Suprapubic skin (tissue), 4 donors: ENCODE results near the gene OR12D2. TPM values are rescaled to one million over a fixed set of nuclear protein-coding genes. Genes with fewer than 3 reads are reported as not detected.
"Not testable (repeated sequence)": the region's sequence is repeated elsewhere in the genome, so short reads cannot be mapped to it uniquely, and the experiment has no call there.

Source experiments
- DNase-seq, 2 donors: peaks; one replicate each; pipeline ENCODE4 v3.0.0-alpha.2; 2019; ENCODE audit warnings: low spot score in 2 of 2
- H3K27ac ChIP-seq: fragments of 200-600 bp; sonication (generic); one replicate; pipeline ENCODE4 v1.5.1; 2019
- H3K27me3 ChIP-seq: fragments of 200-600 bp; sonication (generic); one replicate; pipeline ENCODE4 v1.5.1; 2019
- H3K36me3 ChIP-seq: fragments of 200-600 bp; sonication (generic); one replicate; pipeline ENCODE4 v1.5.1; 2019
- H3K4me1 ChIP-seq: fragments of 200-600 bp; sonication (generic); one replicate; pipeline ENCODE4 v1.5.1; 2019
- H3K4me3 ChIP-seq: fragments of 200-600 bp; sonication (generic); one replicate; pipeline ENCODE4 v1.5.1; 2019; ENCODE audit warnings: mild to moderate bottlenecking
- H3K9me3 ChIP-seq: fragments of 200-600 bp; sonication (generic); one replicate; pipeline ENCODE4 v1.5.1; 2019
- EP300 ChIP-seq: sonication (generic); formaldehyde crosslinking; IDR thresholded peaks from one replicate; pipeline ENCODE4 v1.6.1; 2017; ENCODE audit warnings: antibody characterized with exemption
- POLR2A ChIP-seq, 2 donors: fragments of 450-650 bp; IDR thresholded peaks; one replicate each; pipeline ENCODE4 v1.6.1; 2017; ENCODE audit warnings: antibody characterized with exemption in 2 of 2, mild to moderate bottlenecking in 2 of 2, moderate library complexity in 2 of 2
- POLR2AphosphoS5 ChIP-seq, 3 donors: sonication (generic); formaldehyde crosslinking; IDR thresholded peaks; one replicate each; pipeline ENCODE4 v1.6.1; 2017; ENCODE audit warnings: antibody characterized with exemption in 3 of 3
- WGBS: methylation state at CpG from one replicate; pipeline ENCODE4 v1.1.5; 2018; 5-methylcytosine and 5-hydroxymethylcytosine counted together
- total RNA-seq, 4 donors: library from RNA; depleted of rRNA; stranded (reverse); fragments of >200 nt; gene quantifications; one replicate each; pipeline ENCODE4 v1.1.0, GENCODE V29; 2016
- TF ChIP-seq, protein P1 (sequence below), 2 donors: fragments of 200-600 bp in 1 of 2; fragments of 450-650 bp in 1 of 2; sonication (generic) in 1 of 2; IDR thresholded peaks; one replicate each; pipeline ENCODE4 v1.5.1; 2016 to 2019; ENCODE audit warnings: antibody characterized with exemption in 2 of 2, mild to moderate bottlenecking in 1 of 2, moderate library complexity in 1 of 2

The OR12D2 gene, protein sequence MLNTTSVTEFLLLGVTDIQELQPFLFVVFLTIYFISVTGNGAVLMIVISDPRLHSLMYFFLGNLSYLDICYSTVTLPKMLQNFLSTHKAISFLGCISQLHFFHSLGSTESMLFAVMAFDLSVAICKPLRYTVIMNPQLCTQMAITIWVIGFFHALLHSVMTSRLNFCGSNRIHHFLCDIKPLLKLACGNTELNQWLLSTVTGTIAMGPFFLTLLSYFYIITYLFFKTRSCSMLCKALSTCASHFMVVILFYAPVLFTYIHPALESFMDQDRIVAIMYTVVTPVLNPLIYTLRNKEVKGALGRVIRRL
- not detected for total RNA-seq

DNA sequence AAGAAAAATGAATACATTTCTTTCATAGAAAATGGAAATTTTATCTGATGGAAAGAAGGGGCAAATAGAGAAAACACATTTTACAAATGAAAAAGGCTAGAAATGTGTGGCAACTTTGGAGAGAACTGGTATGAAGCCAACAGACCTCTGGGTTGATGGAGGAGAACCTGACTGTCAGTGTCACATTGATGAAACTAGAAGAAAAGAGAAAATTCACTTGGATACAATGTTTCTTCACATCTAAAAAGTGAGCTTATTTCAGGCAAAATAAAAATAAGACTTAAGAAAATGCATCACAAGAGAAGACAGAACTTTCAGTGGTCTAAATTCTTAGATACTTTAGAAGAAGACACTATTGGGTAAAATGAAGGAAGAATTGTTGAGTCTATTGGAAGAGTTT lies at the start of gene OR12D2:
Gene OR12D2 (plus strand): TSS at position 301 of the 400 bp plus-strand sequence. CDS start 1,069 bp downstream, outside the sequence.
- no peak for DNase-seq
- Histone ChIP-seq H3K4me3 (no peak within 1 kb of the TSS), H3K9me3 (no peaks in the 10 kb centered on the region), H3K36me3 (no peaks in the 10 kb centered on the region), H3K27ac (no peak within 1 kb of the TSS), H3K4me1 (no peaks in the 10 kb centered on the region), H3K27me3 (no peaks in the 10 kb centered on the region)
- TF ChIP-seq POLR2A (IDR thresholded peaks at IDR 0.05) = no peak
- no peak for TF ChIP-seq EP300
- TF ChIP-seq, protein P1, sequence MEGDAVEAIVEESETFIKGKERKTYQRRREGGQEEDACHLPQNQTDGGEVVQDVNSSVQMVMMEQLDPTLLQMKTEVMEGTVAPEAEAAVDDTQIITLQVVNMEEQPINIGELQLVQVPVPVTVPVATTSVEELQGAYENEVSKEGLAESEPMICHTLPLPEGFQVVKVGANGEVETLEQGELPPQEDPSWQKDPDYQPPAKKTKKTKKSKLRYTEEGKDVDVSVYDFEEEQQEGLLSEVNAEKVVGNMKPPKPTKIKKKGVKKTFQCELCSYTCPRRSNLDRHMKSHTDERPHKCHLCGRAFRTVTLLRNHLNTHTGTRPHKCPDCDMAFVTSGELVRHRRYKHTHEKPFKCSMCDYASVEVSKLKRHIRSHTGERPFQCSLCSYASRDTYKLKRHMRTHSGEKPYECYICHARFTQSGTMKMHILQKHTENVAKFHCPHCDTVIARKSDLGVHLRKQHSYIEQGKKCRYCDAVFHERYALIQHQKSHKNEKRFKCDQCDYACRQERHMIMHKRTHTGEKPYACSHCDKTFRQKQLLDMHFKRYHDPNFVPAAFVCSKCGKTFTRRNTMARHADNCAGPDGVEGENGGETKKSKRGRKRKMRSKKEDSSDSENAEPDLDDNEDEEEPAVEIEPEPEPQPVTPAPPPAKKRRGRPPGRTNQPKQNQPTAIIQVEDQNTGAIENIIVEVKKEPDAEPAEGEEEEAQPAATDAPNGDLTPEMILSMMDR (IDR thresholded peaks at IDR 0.05) = no peak
- TF ChIP-seq POLR2AphosphoS5 (IDR thresholded peaks at IDR 0.05) = no peak

DNA sequence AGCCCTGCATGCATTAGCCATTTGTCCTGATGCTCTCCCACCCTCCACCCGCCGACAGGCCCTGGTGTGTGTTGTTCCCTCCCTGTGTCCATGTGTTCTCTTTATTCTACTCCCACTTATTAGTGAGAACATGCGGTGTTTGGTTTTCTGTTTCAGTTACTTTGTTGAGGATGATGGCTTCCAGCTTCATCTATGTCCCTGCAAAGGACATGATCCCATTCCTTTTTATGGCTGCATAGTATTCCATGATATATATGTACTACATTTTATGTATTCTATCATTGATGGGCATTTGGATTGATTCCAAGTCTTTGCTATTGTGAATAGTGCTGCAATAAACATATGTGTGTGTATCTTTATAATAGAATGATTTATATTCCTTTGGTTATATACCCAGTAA lies 46.1 kb upstream of the OR12D2 start:
- H3K36me3 ChIP-seq, H3K9me3 ChIP-seq, H3K27me3 ChIP-seq, H3K4me3 ChIP-seq, DNase-seq, H3K27ac ChIP-seq, H3K4me1 ChIP-seq: not testable (repeated sequence)
- WGBS = 98% methylated on average over 3 of the region's 3 CpGs

DNA sequence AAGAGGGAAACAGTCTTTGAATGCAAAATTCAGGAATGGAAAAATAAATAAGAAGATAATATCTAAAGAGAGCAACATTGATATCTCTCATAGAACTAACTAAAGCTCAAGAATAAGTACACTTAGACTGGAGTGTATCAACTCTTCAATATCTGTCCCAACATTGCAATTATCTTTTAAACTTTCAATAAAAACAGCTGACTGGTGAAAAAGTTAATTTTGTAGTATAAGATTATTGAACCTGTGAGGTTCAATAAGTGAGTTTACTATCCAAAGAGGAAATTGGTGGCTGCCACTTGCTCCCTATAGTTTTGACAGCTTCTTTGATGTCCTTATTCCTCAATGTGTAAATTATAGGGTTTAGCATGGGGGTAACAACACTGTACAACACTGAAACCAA lies 40.5 kb upstream of the OR12D2 start:
- no peak for TF ChIP-seq POLR2AphosphoS5 (IDR thresholded peaks at IDR 0.05)
- TF ChIP-seq POLR2A (IDR thresholded peaks at IDR 0.05) = no peak
- no peak for TF ChIP-seq EP300
- TF ChIP-seq, protein P1 (IDR thresholded peaks at IDR 0.05) = no peak
- DNase-seq = no peak
- no peaks in the 10 kb centered on the region for H3K36me3 ChIP-seq
- no peak overlapping the region for H3K4me3 ChIP-seq
- H3K27me3 ChIP-seq = no peaks in the 10 kb centered on the region
- H3K27ac ChIP-seq = no peak overlapping the region
- no peaks in the 10 kb centered on the region for H3K4me1 ChIP-seq
- H3K9me3 ChIP-seq = peaks cover 4% of the 10 kb centered on the region

DNA sequence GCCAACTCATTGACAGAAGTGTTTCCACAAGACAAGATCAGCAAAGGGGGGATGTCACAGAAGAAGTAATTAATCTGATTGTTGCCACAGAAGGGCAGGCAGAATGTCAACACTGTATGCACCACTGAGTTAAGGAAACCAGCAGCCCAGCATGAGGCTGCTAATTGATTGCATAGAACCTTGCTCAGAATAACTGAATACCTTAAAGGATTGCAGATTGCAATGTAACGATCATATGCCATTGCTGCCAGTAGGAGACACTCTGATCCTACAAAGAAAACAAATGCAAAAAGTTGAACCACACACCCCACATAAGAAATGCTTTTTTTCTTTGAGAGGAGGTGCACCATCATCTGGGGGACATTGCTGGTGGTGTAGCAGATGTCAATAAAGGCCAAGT lies 39.8 kb upstream of the OR12D2 start:
- H3K36me3 ChIP-seq = no peaks in the 10 kb centered on the region
- no peak overlapping the region for H3K27ac ChIP-seq
- H3K9me3 ChIP-seq = no peaks in the 10 kb centered on the region
- no peak overlapping the region for H3K4me3 ChIP-seq
- no peak for DNase-seq
- 68% methylated on average over 1 of the region's 1 CpG for WGBS
- TF ChIP-seq, protein P1 (IDR thresholded peaks at IDR 0.05) = no peak
- no peaks in the 10 kb centered on the region for H3K27me3 ChIP-seq
- H3K4me1 ChIP-seq = no peaks in the 10 kb centered on the region

DNA sequence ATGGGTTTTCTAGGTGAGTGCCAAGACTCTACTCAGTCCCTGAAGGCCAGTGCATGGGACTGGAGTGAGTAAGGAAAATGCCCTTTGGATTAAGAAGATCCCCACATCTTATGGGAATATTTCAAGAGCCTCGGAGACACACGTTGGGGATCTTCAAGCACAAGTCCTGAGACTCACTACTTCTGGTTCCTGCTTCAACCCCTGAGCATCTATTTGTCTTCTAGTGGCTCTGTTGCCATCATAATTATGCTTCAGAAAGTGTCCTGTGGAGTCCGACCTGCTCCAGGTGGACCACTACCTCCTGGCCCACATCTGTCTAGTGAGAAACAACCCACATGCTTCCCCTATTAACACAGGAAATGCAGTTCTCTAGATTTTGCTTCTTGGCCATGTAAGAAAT lies 26.7 kb upstream of the OR12D2 start, which contains the start of gene OR5V1:
Gene OR5V1 (minus strand): TSS at position 101 of the 400 bp plus-strand sequence. CDS start 12,670 bp downstream, outside the sequence.
- no peak for TF ChIP-seq POLR2A (IDR thresholded peaks at IDR 0.05)
- TF ChIP-seq POLR2AphosphoS5 (IDR thresholded peaks at IDR 0.05) = no peak
- TF ChIP-seq EP300 = no peak
- TF ChIP-seq, protein P1 (IDR thresholded peaks at IDR 0.05) = no peak
- H3K9me3 ChIP-seq = no peaks in the 10 kb centered on the region
- 78% methylated on average over 3 of the region's 3 CpGs for WGBS
- no peak within 1 kb of the TSS for H3K27ac ChIP-seq
- no peak for DNase-seq
- no peak within 1 kb of the TSS for H3K4me3 ChIP-seq
- H3K36me3 ChIP-seq = no peaks in the 10 kb centered on the region
- no peaks in the 10 kb centered on the region for H3K4me1 ChIP-seq
- no peaks in the 10 kb centered on the region for H3K27me3 ChIP-seq

DNA sequence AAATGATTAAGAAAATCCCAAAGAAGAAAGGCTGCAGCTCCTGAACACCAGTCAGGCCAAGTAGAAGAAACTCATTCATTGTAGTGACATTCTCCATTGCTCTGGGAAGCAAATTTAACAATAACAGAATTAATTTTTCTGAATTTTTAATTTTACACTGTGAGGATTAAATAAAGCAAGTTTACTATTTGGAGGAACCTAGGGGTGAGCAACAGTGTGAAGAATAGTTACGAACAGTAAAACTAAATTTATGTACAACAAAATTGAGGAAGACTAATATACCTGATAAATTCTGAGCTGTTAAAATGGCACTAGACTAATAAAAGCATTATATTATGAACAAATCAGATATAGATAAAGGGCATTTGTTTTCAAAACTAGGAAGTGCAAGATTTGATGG lies 20.2 kb upstream of the OR12D2 start, which contains the start of gene OR12D3:
Gene OR12D3 (minus strand): TSS at position 101 of the 400 bp plus-strand sequence. CDS start 4 bp downstream, at position 97.
- no peaks in the 10 kb centered on the region for H3K9me3 ChIP-seq
- DNase-seq = no peak
- no peak within 1 kb of the TSS for H3K4me3 ChIP-seq
- H3K4me1 ChIP-seq = no peaks in the 10 kb centered on the region
- H3K27ac ChIP-seq = no peak within 1 kb of the TSS
- no peaks in the 10 kb centered on the region for H3K36me3 ChIP-seq
- 93% methylated on average over 1 of the region's 1 CpG for WGBS
- no peaks in the 10 kb centered on the region for H3K27me3 ChIP-seq
- TF ChIP-seq, protein P1 (IDR thresholded peaks at IDR 0.05) = no peak
- TF ChIP-seq POLR2A (IDR thresholded peaks at IDR 0.05) = no peak
- TF ChIP-seq EP300 = no peak
- no peak for TF ChIP-seq POLR2AphosphoS5 (IDR thresholded peaks at IDR 0.05)
